Fibroblast of skin of scalp (primary cell): ENCODE results near the gene LRRC1.
"Not testable (repeated sequence)": the region's sequence is repeated elsewhere in the genome, so short reads cannot be mapped to it uniquely, and the experiment has no call there.

Source experiments
- DNase-seq: peaks from one replicate; pipeline ENCODE4 v3.0.0-alpha.2; 2013

The LRRC1 gene

DNA sequence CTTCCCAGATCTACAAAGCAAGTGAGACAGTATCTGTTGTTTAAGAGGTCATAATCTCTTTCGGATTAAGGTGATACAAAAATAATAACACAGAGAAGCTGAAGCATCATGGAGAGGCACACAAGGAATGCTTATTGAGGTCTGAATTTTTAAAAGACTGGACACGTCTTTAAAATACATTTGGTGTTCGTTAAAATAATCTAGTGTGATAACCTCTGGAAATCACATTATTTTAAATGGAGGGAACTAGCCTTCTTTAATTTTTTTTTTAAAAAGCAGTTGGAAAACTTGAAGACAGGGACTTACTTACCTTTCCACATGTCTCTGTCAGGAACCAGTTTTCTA, 1.9 kb upstream of the LRRC1 start:
- no peak for DNase-seq

DNA sequence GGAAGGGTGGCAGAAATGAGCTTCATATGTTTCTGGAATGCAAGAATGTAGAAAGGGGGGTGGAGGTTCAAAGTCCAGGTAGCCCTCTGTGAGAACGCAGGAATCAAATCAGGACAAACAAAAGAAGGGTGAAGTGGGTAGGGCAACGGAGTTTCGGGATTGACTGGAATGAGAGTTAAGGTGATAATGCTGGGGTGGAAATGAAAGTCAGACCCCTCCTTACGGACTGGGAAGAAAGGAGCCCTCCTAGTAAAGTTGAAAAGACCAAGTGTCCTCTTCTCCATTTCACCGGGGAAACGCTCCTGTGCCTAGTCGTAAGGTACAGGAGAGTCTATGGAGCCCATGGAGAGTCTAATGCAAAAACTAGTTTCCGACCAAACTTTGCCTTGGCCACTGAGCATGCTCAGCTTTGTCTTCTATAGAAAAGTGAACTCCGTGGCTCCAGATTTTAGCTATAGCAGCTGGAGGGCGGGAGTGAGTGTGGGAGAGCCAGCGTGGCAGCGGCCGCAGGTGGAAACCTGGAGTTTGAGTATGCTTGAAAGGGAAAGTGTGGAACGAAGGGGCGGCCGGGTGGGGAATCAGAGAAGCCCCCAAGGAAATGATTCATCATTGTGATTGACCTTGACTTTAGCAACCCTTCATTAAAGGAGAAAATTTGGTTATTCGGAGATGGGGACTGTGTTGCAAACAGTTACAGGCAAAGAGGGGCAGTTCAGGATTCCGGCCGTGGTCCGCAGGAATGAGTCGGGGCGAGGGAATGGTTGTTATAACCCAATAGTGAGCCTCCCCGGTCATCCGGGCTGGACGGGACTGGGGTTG, 1.3 kb upstream of the LRRC1 start:
- peak; percentile 70 for DNase-seq

DNA sequence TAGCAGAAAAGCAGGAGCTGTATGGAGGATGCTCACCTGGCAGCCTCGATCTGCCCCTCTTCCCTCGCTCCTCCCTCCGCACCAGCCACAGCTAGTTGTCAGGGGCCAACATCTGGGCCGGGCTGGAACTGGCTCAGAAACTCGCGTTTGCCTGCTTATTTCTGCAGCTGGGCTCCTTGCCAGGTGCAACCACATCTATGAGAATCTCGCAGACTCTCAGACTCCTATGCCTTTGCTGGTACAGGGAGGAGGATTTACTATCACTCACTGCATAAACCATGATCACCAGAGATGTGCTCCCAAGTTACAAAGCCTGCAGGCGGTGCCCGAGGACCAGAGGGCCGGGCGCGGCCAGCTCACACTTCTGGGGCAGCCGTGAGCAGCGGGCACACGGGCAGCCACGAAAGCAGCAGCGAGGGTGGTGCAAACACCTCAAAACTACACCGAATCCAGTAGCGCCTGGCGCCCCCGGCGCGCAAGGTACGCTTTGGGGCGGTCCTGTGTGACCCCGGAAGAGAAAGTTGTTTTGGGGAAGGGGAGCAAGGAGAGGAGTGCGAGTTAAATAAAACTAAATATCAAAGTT, 577 bp upstream of the LRRC1 start:
- DNase-seq: peak; percentile 79

DNA sequence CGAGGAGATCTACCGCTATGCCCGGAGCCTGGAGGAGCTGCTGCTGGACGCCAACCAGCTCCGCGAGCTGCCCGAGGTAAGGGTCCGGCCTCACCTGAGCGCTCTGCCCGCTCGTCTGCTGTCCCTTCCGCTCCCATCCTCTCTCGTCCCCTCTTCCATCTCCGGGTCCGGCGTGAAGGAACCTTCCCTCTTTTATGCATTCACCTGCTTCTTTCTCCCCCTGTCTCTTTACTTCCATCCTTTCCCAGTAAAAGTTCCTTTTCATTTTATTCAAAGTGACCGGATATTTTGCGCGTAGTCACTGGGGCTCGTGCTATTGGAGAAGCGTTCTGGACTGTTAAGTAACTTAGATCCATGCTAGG, 516 bp downstream of the LRRC1 start:
- no peak for DNase-seq

GRCh38 chr6:53795702-53796450, 1.1 kb downstream of the LRRC1 start:
- DNase-seq: no peak

DNA sequence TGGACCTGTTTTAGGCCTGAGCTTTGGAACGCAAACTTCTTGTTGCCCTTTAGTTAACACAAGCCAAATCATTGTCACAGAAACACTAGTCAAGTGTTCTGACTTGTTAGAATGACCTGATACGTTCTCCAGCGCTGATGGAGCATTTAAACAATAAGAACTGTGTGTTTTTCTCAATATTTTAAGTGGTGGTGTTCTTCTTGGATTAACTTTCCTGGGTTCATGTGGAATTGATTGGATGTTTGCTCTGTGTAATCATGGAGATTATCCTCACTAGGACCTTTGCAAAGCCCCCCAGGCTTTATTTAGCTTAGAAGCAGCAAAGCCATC, 1.6 kb downstream of the LRRC1 start:
- DNase-seq: no peak

DNA sequence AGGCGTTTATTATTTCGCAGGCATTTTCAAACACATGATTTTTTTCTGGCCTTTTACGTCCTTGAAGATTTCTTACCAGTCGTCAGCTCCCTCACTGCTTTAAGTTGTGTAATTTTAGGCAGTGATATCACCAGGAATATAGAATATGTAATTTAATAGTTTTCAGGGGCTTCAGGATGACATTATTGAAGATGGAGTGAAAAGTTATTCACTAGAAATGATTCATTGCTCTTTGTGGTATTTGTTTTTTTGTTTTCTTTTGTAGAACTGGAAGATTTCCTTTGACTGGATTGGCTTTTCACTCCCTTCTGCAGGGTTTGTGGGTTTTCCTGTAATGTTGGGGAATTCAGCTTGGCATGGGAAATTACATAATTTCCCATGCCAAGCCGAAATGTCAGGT, 2.0 kb downstream of the LRRC1 start:
- peak; percentile 28 for DNase-seq

DNA sequence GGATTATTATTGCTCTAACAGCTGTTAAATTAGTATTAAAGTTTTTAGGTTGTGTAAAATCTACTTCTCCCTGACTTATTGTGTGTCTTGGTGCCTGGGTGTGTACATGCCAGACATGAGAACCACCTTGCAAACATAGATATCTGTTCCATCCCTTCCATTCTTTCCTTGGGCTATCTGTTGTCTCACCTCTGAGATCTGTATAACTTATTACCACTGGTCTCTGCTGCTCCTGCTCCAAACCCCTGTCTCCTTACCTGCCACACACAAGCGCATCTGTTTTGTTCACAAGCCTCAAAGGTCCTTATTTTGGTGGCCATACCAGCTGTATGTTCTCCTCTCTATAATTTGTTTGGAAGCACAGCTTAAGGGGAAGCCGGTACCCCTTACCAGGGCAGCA, 2.5 kb downstream of the LRRC1 start:
- DNase-seq: no peak

- DNase-seq: no peak
These were observed 4.5 kb downstream of the LRRC1 start for GRCh38 chr6:53799340-53799739.

GRCh38 chr6:53801022-53801421, 6.2 kb downstream of the LRRC1 start:
- DNase-seq: no peak

GRCh38 chr6:53802582-53802981, 7.8 kb downstream of the LRRC1 start:
- no peak for DNase-seq

- peak; percentile 41 for DNase-seq
These were observed 8.5 kb downstream of the LRRC1 start for GRCh38 chr6:53803081-53803860.

DNA sequence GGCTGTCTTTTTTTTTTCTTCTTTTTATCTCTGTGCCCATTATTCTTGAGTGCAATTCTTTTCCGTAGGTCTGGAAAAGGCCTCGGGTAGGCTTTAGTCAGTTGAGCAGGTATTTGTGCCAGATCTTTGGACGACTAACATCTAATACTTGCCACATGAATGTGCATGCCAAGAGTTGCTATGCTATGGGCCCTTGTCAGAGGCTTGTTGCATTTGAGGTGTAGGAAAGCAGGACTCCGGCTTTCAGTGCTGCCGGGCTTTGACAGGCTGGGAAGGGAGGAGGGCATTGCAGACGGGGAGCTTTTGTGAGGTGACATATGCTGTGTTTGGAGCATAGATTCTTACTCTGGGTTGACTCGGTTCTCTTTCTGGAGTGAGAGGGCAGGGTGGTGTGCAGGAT, 10.2 kb downstream of the LRRC1 start:
- DNase-seq: no peak

GRCh38 chr6:53805725-53806124, 10.9 kb downstream of the LRRC1 start:
- DNase-seq: no peak

GRCh38 chr6:53807606-53808005, 12.8 kb downstream of the LRRC1 start:
- DNase-seq: not testable (repeated sequence)

GRCh38 chr6:53808302-53808881, 13.6 kb downstream of the LRRC1 start:
- no peak for DNase-seq

- no peak for DNase-seq
These were observed 14.9 kb downstream of the LRRC1 start for GRCh38 chr6:53809691-53810090.

GRCh38 chr6:53811082-53811481, 16.3 kb downstream of the LRRC1 start:
- peak; percentile 7 for DNase-seq

- no peak for DNase-seq
These were observed 16.9 kb downstream of the LRRC1 start for GRCh38 chr6:53811746-53812145.

GRCh38 chr6:53813096-53813495, 18.3 kb downstream of the LRRC1 start:
- DNase-seq: no peak

GRCh38 chr6:53813801-53814200, 19.0 kb downstream of the LRRC1 start:
- DNase-seq: no peak

DNA sequence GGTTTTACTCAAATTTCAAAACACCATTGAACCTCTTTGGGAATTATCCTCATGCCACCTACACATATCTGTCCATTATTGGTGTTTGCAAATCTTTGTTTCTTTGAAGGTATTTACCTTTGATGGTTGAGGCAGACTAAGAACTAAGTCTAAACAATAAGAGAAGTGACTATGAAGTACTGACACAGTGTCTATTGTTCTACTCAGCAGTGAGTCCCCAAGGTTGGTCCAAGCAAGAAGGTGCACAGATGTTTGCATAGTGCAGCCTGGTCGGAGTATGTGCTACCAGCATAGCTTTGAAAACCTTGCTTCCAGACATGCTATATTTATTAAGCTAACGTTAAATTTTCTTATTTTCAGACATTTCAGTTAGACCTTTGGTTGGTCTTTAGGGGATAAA, 19.5 kb downstream of the LRRC1 start:
- no peak for DNase-seq
